KMS-11 (cell line): Measurements from ENCODE around the gene NUDT14.

Source experiments
- H2AFZ ChIP-seq: fragments of 200-600 bp; sonication (generic); 2 replicates; pipeline ENCODE4 v1.6.1; 2016; ENCODE audit warnings: antibody characterized with exemption, mixed run types, low read depth
- H3K27ac ChIP-seq: fragments of 200-600 bp; sonication (generic); 2 replicates; pipeline ENCODE4 v1.6.1; 2016; ENCODE audit warnings: mild to moderate bottlenecking, mixed run types
- H3K27me3 ChIP-seq: fragments of 200-600 bp; sonication (generic); 2 replicates; pipeline ENCODE4 v1.6.1; 2017; ENCODE audit warnings: mild to moderate bottlenecking, low read depth, mixed run types, moderate library complexity; ENCODE audit not compliant: insufficient read depth
- H3K36me3 ChIP-seq: fragments of 200-600 bp; sonication (generic); 2 replicates; pipeline ENCODE4 v1.6.1; 2017; ENCODE audit warnings: mild to moderate bottlenecking, mixed run types; ENCODE audit not compliant: insufficient read depth
- H3K4me1 ChIP-seq: fragments of 200-600 bp; sonication (generic); 2 replicates; pipeline ENCODE4 v1.6.1; 2016; ENCODE audit warnings: mild to moderate bottlenecking, low read depth, mixed run types; ENCODE audit not compliant: poor library complexity, severe bottlenecking
- H3K4me2 ChIP-seq: fragments of 200-600 bp; sonication (generic); 2 replicates; pipeline ENCODE4 v1.7.0; 2016; ENCODE audit warnings: mild to moderate bottlenecking, mixed run types
- H3K4me3 ChIP-seq: fragments of 200-600 bp; sonication (generic); IDR thresholded peaks from 2 replicates; pipeline ENCODE4 v1.6.1; 2017; ENCODE audit warnings: low read depth, low read length, mixed read lengths; ENCODE audit not compliant: insufficient read depth
- H3K79me2 ChIP-seq: fragments of 200-600 bp; sonication (generic); 2 replicates; pipeline ENCODE4 v1.6.1; 2016; ENCODE audit warnings: low read depth, mixed run types; ENCODE audit not compliant: insufficient read depth
- H3K9ac ChIP-seq: fragments of 200-600 bp; sonication (generic); 2 replicates; pipeline ENCODE4 v1.6.1; 2016; ENCODE audit warnings: mild to moderate bottlenecking, mixed run types
- H4K20me1 ChIP-seq: fragments of 200-600 bp; sonication (generic); 2 replicates; pipeline ENCODE4 v1.6.1; 2016; ENCODE audit warnings: mild to moderate bottlenecking, mixed run types; ENCODE audit not compliant: insufficient read depth
- CTCF ChIP-seq: fragments of 200-600 bp; sonication (generic); conservative IDR thresholded peaks from 2 replicates; pipeline ENCODE4 v1.6.1; 2017; ENCODE audit warnings: low read depth, mild to moderate bottlenecking, antibody characterized with exemption, low read length, moderate library complexity, mixed read lengths

The NUDT14 gene

GRCh38 chr14:105205673-105206208 lies 24.6 kb upstream of the NUDT14 start:
- no peak for TF ChIP-seq CTCF
- no peak overlapping the region for H3K4me2 ChIP-seq
- H4K20me1 ChIP-seq: no peaks in the 10 kb centered on the region
- H3K27me3 ChIP-seq: no peaks in the 10 kb centered on the region
- no peak overlapping the region for H2AFZ ChIP-seq
- no peaks in the 10 kb centered on the region for H3K36me3 ChIP-seq
- no peak overlapping the region for H3K4me3 ChIP-seq
- H3K79me2 ChIP-seq: no peaks in the 10 kb centered on the region
- H3K4me1 ChIP-seq: no peaks in the 10 kb centered on the region
- H3K9ac ChIP-seq: no peak overlapping the region
- H3K27ac ChIP-seq: no peak overlapping the region

- no peak for TF ChIP-seq CTCF
- Histone ChIP-seq H3K27ac (no peak overlapping the region), H3K4me3 (no peak overlapping the region), H2AFZ (no peak overlapping the region), H4K20me1 (no peaks in the 10 kb centered on the region), H3K27me3 (no peaks in the 10 kb centered on the region), H3K9ac (no peak overlapping the region), H3K36me3 (no peaks in the 10 kb centered on the region), H3K79me2 (no peaks in the 10 kb centered on the region), H3K4me2 (no peak overlapping the region), H3K4me1 (no peaks in the 10 kb centered on the region)
Observed at GRCh38 chr14:105204931-105205672, 24.0 kb upstream of the NUDT14 start.

DNA sequence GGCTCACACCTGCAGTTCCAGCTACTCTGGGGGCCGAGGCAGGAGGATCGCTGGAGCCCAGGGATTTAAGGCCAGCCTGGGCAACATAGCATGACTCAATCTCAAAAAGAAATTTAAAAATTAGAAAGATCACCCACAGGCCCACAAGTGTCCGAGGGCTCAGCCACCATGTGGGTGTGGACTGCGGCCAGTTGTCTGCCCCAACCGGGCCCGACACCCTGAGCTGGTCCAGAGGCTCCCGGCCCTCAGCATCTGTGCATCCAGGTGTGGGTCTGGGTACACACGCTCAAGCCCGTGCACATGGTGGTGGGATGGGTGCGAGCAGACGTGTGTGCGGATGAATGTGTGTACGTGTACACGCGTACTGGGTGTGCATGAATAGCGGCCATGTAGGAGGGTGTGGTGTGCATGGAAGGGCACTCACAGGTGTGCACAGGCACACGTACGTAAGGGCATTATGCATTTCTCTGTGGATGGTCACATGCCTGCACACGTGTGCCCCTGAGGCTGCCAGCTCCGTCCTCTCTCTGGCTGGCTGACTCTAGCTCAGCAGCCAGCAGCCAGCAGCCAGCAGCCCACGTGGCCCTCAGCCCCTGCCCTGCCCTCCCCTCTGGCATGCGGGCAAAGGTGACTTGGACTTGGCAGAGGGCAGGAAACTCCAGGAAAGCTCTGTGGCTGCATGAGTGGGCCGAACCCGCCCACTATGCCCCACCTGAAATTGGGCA lies 23.3 kb upstream of the NUDT14 start:
- TF ChIP-seq CTCF: no peak
- H3K4me3 ChIP-seq: no peak overlapping the region

DNA sequence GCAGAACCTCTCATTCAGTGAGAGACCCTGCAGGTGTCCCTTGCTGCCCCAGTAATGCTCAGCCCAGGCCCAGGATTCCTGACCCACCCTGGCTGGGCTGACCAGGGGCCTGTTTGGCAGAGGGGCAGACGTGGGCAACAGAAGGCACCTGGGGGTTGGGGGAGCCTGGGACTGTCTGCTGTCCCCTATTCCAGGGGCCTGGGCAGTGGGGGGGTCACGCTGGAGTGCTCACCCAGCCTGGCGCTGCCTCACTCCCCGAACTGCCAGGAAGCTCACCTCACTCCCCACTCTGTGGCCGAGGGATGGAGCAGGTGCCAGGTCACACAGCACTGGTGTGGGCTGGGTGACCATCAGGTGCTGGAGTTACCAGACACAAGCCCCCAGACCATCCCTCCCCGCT lies 22.6 kb upstream of the NUDT14 start:
- Histone ChIP-seq H3K4me3 (no peak overlapping the region), H3K9ac (no peak overlapping the region), H3K4me2 (no peak overlapping the region), H3K27me3 (no peaks in the 10 kb centered on the region; the same call in 1 of the 2 replicates), H3K4me1 (no peaks in the 10 kb centered on the region), H3K27ac (no peak overlapping the region), H3K79me2 (no peaks in the 10 kb centered on the region), H2AFZ (no peak overlapping the region), H4K20me1 (no peaks in the 10 kb centered on the region), H3K36me3 (no peaks in the 10 kb centered on the region)
- TF ChIP-seq CTCF: no peak

More for the DNA sequence above, 23.3 kb upstream of the NUDT14 start:
- no peak overlapping the region for H3K4me2 ChIP-seq
- no peaks in the 10 kb centered on the region for H3K36me3 ChIP-seq
- H2AFZ ChIP-seq: no peak overlapping the region
- H3K27ac ChIP-seq: no peak overlapping the region
- no peaks in the 10 kb centered on the region for H3K4me1 ChIP-seq
- no peaks in the 10 kb centered on the region; the same call in 1 of the 2 replicates for H3K27me3 ChIP-seq
- H3K9ac ChIP-seq: no peak overlapping the region
- no peaks in the 10 kb centered on the region for H3K79me2 ChIP-seq
- H4K20me1 ChIP-seq: no peaks in the 10 kb centered on the region
